CD4-positive, alpha-beta T cell treated with Interleukin-4 for 1 hour (primary cell): ENCODE measurements around the gene GLI3.

Experiments
- DNase-seq, 2 donors: peaks; one replicate each; pipeline ENCODE4 v3.0.0-alpha.2; 2020 to 2022

The GLI3 gene

GRCh38 chr7:42236976-42237810, at the start of gene GLI3:
Gene GLI3 (minus strand): TSS chr7:42237209. CDS start chr7:42223253, 13,956 bp downstream.
- DNase-seq, result no peak

GRCh38 chr7:42285383-42285824, 48.4 kb upstream of the GLI3 start:
- no peak for DNase-seq

GRCh38 chr7:42283553-42283952, 46.5 kb upstream of the GLI3 start:
- no peak for DNase-seq

- DNase-seq, result no peak
These were observed 41.3 kb upstream of the GLI3 start for GRCh38 chr7:42278344-42278743.

GRCh38 chr7:42274053-42274452, 37.0 kb upstream of the GLI3 start:
- no peak for DNase-seq

- DNase-seq, result no peak
These were observed 36.0 kb upstream of the GLI3 start for GRCh38 chr7:42272793-42273665.

- no peak for DNase-seq
These were observed 32.2 kb upstream of the GLI3 start for GRCh38 chr7:42269161-42269560.

GRCh38 chr7:42264702-42265101, 27.7 kb upstream of the GLI3 start:
- DNase-seq, result no peak

- no peak for DNase-seq
These were observed 27.0 kb upstream of the GLI3 start for GRCh38 chr7:42263971-42264370.

- no peak for DNase-seq
These were observed 26.0 kb upstream of the GLI3 start for GRCh38 chr7:42262964-42263363.

- DNase-seq, result no peak
These were observed 17.2 kb upstream of the GLI3 start for GRCh38 chr7:42254217-42254616.

GRCh38 chr7:42253316-42253715, 16.3 kb upstream of the GLI3 start:
- no peak for DNase-seq

GRCh38 chr7:42250411-42250810, 13.4 kb upstream of the GLI3 start:
- DNase-seq, result no peak

- DNase-seq, result no peak
These were observed 11.6 kb upstream of the GLI3 start for GRCh38 chr7:42248579-42248978.

GRCh38 chr7:42247301-42247700, 10.3 kb upstream of the GLI3 start:
- no peak for DNase-seq

GRCh38 chr7:42244828-42245227, 7.8 kb upstream of the GLI3 start:
- DNase-seq, result no peak

- no peak for DNase-seq
These were observed 5.4 kb upstream of the GLI3 start for GRCh38 chr7:42242381-42242780.

GRCh38 chr7:42241424-42241823, 4.4 kb upstream of the GLI3 start:
- no peak for DNase-seq

- DNase-seq, result no peak
These were observed 3.4 kb upstream of the GLI3 start for GRCh38 chr7:42240416-42240815.

GRCh38 chr7:42238709-42239366, 1.8 kb upstream of the GLI3 start:
- no peak for DNase-seq

GRCh38 chr7:42237811-42238541, 967 bp upstream of the GLI3 start:
- peak in 1 of 2 donors; percentile 11 for DNase-seq

- no peak for DNase-seq
These were observed 588 bp downstream of the GLI3 start for GRCh38 chr7:42236266-42236975.
